Spleen (tissue), 7 donors: ENCODE results near the gene HSPA12A.

Source experiments
- CTCF ChIP-seq, 11 experiments: fragments of 200-600 bp in 7 of 11; fragments of 450-650 bp in 4 of 11; sonication (generic) in 4 of 11; IDR thresholded peaks in 8 of 11; conservative IDR thresholded peaks in 3 of 11; 1 replicate in 7 of 11; 2 replicates in 4 of 11; pipeline versions ENCODE4 v1.4.0 to v1.8.0; 2016 to 2021; ENCODE audit warnings: antibody characterized with exemption in 11 of 11, inconsistent platforms in 4 of 11, mild to moderate bottlenecking in 1 of 11
- POLR2AphosphoS5 ChIP-seq, 3 donors: sonication (generic); formaldehyde crosslinking; IDR thresholded peaks; one replicate each; pipeline ENCODE4 v1.5.1; 2017; ENCODE audit warnings: antibody characterized with exemption in 3 of 3
- donor health status: DM: no; HTN: no; CAD: no; lungs with moderate emphysema.
- donor health status: DM: no; HTN: no; CAD: no.
- donor health status: DM: no; HTN: no; CAD: no.

GRCh38 chr10:116679351-116679750 is 63.0 kb downstream of the HSPA12A start:
- TF ChIP-seq CTCF (IDR thresholded peaks at IDR 0.05 in 8 of 11, conservative IDR thresholded peaks at IDR 0.05 in 3 of 11): no peak
- TF ChIP-seq POLR2AphosphoS5 (IDR thresholded peaks at IDR 0.05): no peak
